ENCODE results near the gene PLB1.

- TF ChIP-seq, protein P1, sequence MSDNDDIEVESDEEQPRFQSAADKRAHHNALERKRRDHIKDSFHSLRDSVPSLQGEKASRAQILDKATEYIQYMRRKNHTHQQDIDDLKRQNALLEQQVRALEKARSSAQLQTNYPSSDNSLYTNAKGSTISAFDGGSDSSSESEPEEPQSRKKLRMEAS (CRISPR knock-in tag; IDR thresholded peaks at IDR 0.05): no peak
- peak; percentile 91 for TF ChIP-seq CTCF (IDR thresholded peaks at IDR 0.05)
- no peak for TF ChIP-seq ATF6 (CRISPR knock-in tag; IDR thresholded peaks at IDR 0.05)
- TF ChIP-seq SMAD4 (CRISPR knock-in tag; IDR thresholded peaks at IDR 0.05): no peak
- TF ChIP-seq ZBTB21 (CRISPR knock-in tag; IDR thresholded peaks at IDR 0.05; ENCODE audit: borderline replicate concordance): no peak
- no peak for TF ChIP-seq NR2C2 (CRISPR knock-in tag; IDR thresholded peaks at IDR 0.05)
- TF ChIP-seq, protein P2, sequence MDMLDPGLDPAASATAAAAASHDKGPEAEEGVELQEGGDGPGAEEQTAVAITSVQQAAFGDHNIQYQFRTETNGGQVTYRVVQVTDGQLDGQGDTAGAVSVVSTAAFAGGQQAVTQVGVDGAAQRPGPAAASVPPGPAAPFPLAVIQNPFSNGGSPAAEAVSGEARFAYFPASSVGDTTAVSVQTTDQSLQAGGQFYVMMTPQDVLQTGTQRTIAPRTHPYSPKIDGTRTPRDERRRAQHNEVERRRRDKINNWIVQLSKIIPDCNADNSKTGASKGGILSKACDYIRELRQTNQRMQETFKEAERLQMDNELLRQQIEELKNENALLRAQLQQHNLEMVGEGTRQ (CRISPR knock-in tag; IDR thresholded peaks at IDR 0.05): no peak
- no peak for TF ChIP-seq NR3C1 (CRISPR knock-in tag; conservative IDR thresholded peaks at IDR 0.05; ENCODE audit: low read depth)
- no peak for TF ChIP-seq JUN (CRISPR knock-in tag; IDR thresholded peaks at IDR 0.05)
Measured at GRCh38 chr2:28452534-28453081, 43.3 kb upstream of the PLB1 start.
